Uterus (tissue), 2 donors: Measurements from ENCODE around the gene SELENOH.

Experiments
- CTCF ChIP-seq, 4 experiments: fragments of 200-600 bp in 2 of 4; fragments of 450-650 bp in 2 of 4; sonication (generic) in 2 of 4; IDR thresholded peaks; one replicate each; pipeline ENCODE4 v1.5.1; 2016 to 2019; ENCODE audit warnings: antibody characterized with exemption in 4 of 4, mild to moderate bottlenecking in 2 of 4, moderate library complexity in 1 of 4
- POLR2A ChIP-seq, 2 donors: fragments of 450-650 bp; IDR thresholded peaks; one replicate each; pipeline ENCODE4 v1.6.1; 2016; ENCODE audit warnings: antibody characterized with exemption in 2 of 2, mild to moderate bottlenecking in 1 of 2, moderate library complexity in 1 of 2

DNA sequence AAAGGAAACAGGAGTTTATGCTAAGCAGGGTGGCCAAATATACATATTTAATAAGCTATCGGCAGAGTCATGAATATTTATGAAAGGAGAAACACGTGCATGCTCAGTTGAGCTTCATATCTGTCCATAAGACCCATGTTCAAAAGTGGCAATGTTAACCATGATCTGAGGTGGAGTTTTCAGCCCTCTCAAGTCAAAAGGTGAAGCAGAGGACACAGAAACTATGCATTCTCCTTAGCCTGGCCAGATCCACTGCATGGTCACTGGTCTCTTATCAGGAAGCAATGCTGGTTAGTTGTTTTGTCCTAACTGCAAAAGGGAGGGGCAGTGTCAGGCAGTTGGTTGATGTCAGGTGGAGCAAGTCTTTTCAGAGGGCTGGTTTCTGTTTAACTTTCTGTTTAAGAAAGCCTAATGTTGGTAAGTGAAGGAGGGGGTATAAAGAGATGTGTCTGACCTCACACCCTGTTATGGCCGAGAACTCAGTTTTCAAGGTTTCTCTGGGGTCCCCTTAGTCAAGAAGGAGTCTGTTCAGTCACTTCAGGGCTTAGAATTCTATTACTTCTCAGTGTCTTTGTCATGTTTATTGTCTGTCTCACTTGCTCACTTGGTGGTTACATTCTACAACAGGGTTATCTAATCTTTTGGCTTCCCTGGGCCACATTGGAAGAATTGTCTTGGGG is 5.5 kb upstream of the SELENOH start:
- TF ChIP-seq CTCF (IDR thresholded peaks at IDR 0.05) (no peak), POLR2A (IDR thresholded peaks at IDR 0.05) (no peak)
